ENCODE measurements around the gene ZNF740.

ZNF740 gene

DNA sequence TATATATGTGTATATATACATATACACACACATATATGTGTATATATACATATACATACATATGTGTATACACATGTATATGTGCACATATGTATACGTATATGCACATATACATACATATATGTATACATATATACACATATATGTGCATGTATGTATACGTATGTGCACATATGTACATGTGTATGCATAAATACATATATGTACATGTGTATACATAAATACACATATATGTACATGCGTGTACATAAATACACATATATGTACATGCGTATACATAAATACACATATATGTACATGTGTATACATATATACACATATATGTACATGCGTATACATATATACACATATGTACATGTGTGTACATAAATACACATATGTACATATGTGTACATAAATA lies 33.3 kb upstream of the ZNF740 start:
- no peak for DNase-seq

DNA sequence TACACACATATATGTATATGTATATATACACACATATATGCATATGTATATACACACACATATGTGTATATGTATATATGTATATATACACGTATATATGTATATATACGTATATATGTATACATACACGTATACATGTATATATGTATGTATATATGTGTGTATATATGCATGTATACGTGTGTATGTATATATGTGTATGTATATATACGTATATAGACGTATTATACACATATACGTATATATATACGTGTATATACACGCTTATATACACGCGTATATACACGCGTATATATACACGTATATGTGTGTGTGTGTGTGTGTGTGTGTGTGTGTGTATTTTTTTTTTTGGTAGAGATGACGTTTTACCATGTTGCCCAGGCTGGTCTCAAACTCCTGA lies 32.9 kb upstream of the ZNF740 start:
- Histone ChIP-seq H3K36me3 (no peaks in the 10 kb centered on the region), H3K27me3 (no peaks in the 10 kb centered on the region), H3K4me3 (ENCODE audit: low read depth, low read length) (no peak overlapping the region), H3K4me1 (no peaks in the 10 kb centered on the region), H3K9me3 (no peaks in the 10 kb centered on the region)
- TF ChIP-seq, protein P1, sequence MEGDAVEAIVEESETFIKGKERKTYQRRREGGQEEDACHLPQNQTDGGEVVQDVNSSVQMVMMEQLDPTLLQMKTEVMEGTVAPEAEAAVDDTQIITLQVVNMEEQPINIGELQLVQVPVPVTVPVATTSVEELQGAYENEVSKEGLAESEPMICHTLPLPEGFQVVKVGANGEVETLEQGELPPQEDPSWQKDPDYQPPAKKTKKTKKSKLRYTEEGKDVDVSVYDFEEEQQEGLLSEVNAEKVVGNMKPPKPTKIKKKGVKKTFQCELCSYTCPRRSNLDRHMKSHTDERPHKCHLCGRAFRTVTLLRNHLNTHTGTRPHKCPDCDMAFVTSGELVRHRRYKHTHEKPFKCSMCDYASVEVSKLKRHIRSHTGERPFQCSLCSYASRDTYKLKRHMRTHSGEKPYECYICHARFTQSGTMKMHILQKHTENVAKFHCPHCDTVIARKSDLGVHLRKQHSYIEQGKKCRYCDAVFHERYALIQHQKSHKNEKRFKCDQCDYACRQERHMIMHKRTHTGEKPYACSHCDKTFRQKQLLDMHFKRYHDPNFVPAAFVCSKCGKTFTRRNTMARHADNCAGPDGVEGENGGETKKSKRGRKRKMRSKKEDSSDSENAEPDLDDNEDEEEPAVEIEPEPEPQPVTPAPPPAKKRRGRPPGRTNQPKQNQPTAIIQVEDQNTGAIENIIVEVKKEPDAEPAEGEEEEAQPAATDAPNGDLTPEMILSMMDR (IDR thresholded peaks at IDR 0.05; ENCODE audit: low read depth, low read length): no peak
- DNase-seq: no peak

More for the DNA sequence above, 33.3 kb upstream of the ZNF740 start:
- Histone ChIP-seq H3K4me1 (no peaks in the 10 kb centered on the region), H3K27me3 (no peaks in the 10 kb centered on the region), H3K36me3 (no peaks in the 10 kb centered on the region), H3K4me3 (ENCODE audit: low read depth, low read length) (no peak overlapping the region), H3K9me3 (no peaks in the 10 kb centered on the region)
- TF ChIP-seq, protein P1 (IDR thresholded peaks at IDR 0.05; ENCODE audit: low read depth, low read length): no peak

DNA sequence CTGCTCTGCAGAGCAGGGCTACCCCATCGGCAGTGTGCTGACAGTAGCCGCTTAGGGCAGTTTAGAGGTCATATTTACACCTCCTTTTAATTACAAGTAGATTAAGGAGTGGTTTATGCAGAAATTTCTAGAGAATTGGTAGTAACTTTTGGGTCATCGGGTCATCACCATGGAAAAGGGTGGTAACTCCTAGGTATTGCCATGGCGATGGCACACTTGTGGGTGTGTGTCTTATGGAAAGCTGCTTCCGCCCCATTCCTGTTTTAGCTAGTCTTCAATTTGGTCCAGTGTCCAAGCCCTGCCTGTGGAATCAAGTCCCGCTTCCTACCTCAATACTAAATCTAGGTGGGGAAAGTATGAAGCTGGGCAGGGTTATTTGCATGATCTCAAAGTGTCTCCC lies 29.5 kb upstream of the ZNF740 start:
- TF ChIP-seq, protein P1 (IDR thresholded peaks at IDR 0.05; ENCODE audit: low read depth, low read length): no peak

DNA sequence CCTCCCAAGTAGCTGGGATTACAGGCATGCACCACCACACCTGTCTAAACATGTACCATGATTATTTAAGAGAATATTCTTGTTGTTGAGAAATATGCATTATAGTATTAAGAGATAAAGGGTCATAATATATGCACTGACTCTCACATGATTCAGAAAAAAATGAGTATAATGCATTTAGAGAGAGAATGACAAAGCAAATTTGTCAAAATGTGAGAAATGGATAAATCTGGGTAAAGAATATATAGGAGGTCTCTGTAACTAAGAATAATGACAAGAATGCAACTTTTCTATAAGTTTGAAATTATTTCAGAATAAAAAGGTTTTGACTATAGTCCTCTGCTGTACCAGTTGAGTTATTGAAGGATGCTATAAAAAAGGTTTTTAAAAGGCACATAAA lies 28.1 kb upstream of the ZNF740 start:
- Histone ChIP-seq H3K27me3 (no peaks in the 10 kb centered on the region), H3K9me3 (no peaks in the 10 kb centered on the region), H3K4me1 (no peaks in the 10 kb centered on the region), H3K36me3 (no peaks in the 10 kb centered on the region), H3K4me3 (ENCODE audit: low read depth, low read length) (no peak overlapping the region)
- TF ChIP-seq, protein P1 (IDR thresholded peaks at IDR 0.05; ENCODE audit: low read depth, low read length): no peak
- DNase-seq: no peak

More for the DNA sequence above, 29.5 kb upstream of the ZNF740 start:
- no peaks in the 10 kb centered on the region for H3K27me3 ChIP-seq
- H3K9me3 ChIP-seq: no peaks in the 10 kb centered on the region
- no peak for DNase-seq
- H3K4me3 ChIP-seq (ENCODE audit: low read depth, low read length): no peak overlapping the region
- no peaks in the 10 kb centered on the region for H3K36me3 ChIP-seq
- H3K4me1 ChIP-seq: no peaks in the 10 kb centered on the region

DNA sequence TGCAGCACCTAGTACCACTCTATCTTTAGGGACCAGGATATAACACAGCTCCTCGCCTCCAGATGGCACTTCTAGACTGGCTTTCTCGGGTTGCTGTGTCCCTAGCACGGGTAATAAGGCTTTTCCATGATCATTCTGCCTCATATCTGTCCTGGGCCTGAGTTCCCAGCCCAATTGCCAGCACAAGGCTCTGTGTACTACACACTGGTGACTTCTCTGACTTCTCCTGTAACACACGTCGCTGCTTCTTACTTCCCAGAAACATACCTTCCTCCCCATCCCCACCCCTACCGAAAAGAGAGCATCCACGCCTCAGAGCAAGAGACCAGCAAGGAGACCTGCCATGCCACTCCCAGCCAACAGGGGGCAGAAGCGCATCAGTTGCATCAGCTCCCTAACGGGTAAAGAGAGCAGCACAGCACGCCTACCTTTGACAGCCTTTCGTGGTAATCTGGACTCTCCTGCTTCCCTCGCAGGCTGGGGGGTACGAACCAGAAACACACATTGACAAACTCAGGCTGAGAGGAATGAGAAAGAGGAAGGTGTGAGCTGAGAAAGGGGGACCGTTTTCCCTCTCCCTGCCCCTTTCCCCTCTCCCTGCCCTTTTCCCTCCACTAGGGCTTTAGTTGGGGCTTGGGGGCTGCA lies 21.2 kb upstream of the ZNF740 start:
- H3K4me1 ChIP-seq: no peaks in the 10 kb centered on the region
- peak overlapping the region; percentile 27 for H3K4me3 ChIP-seq (ENCODE audit: low read depth, low read length)
- H3K9me3 ChIP-seq: no peaks in the 10 kb centered on the region
- DNase-seq: peak; percentile 88
- no peaks in the 10 kb centered on the region for H3K36me3 ChIP-seq
- TF ChIP-seq, protein P1 (IDR thresholded peaks at IDR 0.05; ENCODE audit: low read depth, low read length): peak; percentile 99
- H3K27me3 ChIP-seq: no peaks in the 10 kb centered on the region

DNA sequence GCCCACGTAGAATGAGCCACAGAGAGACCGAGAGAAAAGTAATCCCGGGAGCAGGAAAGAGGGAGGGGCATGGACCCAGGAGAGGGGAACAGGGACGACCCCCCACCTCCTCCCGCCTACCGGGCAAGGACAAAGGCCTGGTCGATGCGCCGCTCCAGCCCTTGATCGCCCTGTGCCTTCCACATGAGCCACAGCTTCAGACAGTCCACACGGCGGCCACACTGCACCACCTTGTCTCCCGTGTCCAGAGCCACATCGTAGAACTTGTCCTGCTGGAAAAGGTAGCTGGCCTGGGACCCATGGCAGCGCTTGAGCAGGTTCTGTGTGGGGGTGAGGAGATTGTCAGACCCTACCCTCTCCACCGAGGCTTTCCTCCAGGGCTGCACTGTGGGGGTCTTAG lies 20.5 kb upstream of the ZNF740 start:
- H3K4me1 ChIP-seq: no peaks in the 10 kb centered on the region
- H3K4me3 ChIP-seq (ENCODE audit: low read depth, low read length): no peak overlapping the region
- H3K27me3 ChIP-seq: no peaks in the 10 kb centered on the region
- no peaks in the 10 kb centered on the region for H3K36me3 ChIP-seq
- DNase-seq: no peak
- TF ChIP-seq, protein P1 (IDR thresholded peaks at IDR 0.05; ENCODE audit: low read depth, low read length): no peak
- H3K9me3 ChIP-seq: no peaks in the 10 kb centered on the region

All from BE2C (cell line).